ENCODE measurements around the gene ARID4B.
"Not testable (repeated sequence)": the region's sequence is repeated elsewhere in the genome, so short reads cannot be mapped to it uniquely, and the experiment has no call there.

The ARID4B gene

GRCh38 chr1:235268379-235269125 is 59.4 kb downstream of the ARID4B start:
- no peak for DNase-seq (ENCODE audit: low read depth)

- no peak for DNase-seq (ENCODE audit: low read depth)
Observed at GRCh38 chr1:235266967-235267366, 61.0 kb downstream of the ARID4B start.

- DNase-seq (ENCODE audit: low read depth) = no peak
Observed at GRCh38 chr1:235266325-235266724, 61.7 kb downstream of the ARID4B start.

GRCh38 chr1:235265900-235266299 is 62.1 kb downstream of the ARID4B start:
- no peak for DNase-seq (ENCODE audit: low read depth)

GRCh38 chr1:235264327-235264726 is 63.7 kb downstream of the ARID4B start:
- DNase-seq (ENCODE audit: low read depth) = no peak

- DNase-seq (ENCODE audit: low read depth) = no peak
Observed at GRCh38 chr1:235262539-235262938, 65.4 kb downstream of the ARID4B start.

- DNase-seq (ENCODE audit: low read depth) = no peak
Observed at GRCh38 chr1:235261243-235261642, 66.7 kb downstream of the ARID4B start.

GRCh38 chr1:235259133-235259778 is 68.7 kb downstream of the ARID4B start:
- no peak for DNase-seq (ENCODE audit: low read depth)

- DNase-seq (ENCODE audit: low read depth) = not testable (repeated sequence)
Observed at GRCh38 chr1:235258068-235258467, 69.9 kb downstream of the ARID4B start.

GRCh38 chr1:235254721-235255120 is 73.3 kb downstream of the ARID4B start:
- DNase-seq (ENCODE audit: low read depth) = no peak

GRCh38 chr1:235253219-235253962 is 74.6 kb downstream of the ARID4B start:
- DNase-seq (ENCODE audit: low read depth) = no peak

GRCh38 chr1:235250430-235250829 is 77.5 kb downstream of the ARID4B start:
- DNase-seq (ENCODE audit: low read depth) = no peak

GRCh38 chr1:235246022-235246948 is 81.7 kb downstream of the ARID4B start:
- no peak for DNase-seq (ENCODE audit: low read depth)

GRCh38 chr1:235244974-235245592 is 82.9 kb downstream of the ARID4B start:
- no peak for DNase-seq (ENCODE audit: low read depth)

- no peak for DNase-seq (ENCODE audit: low read depth)
Observed at GRCh38 chr1:235240960-235241359, 87.0 kb downstream of the ARID4B start.

- DNase-seq (ENCODE audit: low read depth) = no peak
Observed at GRCh38 chr1:235239851-235240250, 88.1 kb downstream of the ARID4B start.

GRCh38 chr1:235238558-235238957 is 89.4 kb downstream of the ARID4B start:
- no peak for DNase-seq (ENCODE audit: low read depth)

GRCh38 chr1:235236128-235236527 is 91.9 kb downstream of the ARID4B start:
- DNase-seq (ENCODE audit: low read depth) = no peak

GRCh38 chr1:235229868-235230267 is 98.1 kb downstream of the ARID4B start:
- DNase-seq (ENCODE audit: low read depth) = no peak

- no peak for DNase-seq (ENCODE audit: low read depth)
Observed at GRCh38 chr1:235227414-235227813, 100.6 kb downstream of the ARID4B start.

- no peak for DNase-seq (ENCODE audit: low read depth)
Observed at GRCh38 chr1:235226933-235227332, 101.0 kb downstream of the ARID4B start.

All from stimulated activated CD8-positive, alpha-beta memory T cell treated with anti-CD3 and anti-CD28 coated beads, Interleukin-15, amount 100 ng/mL, for 24 hours (primary cell).